HG03064 (cell line): ENCODE data around the gene TLCD5.

Source experiments
- ATAC-seq: cut with Tn5 transposase; IDR thresholded peaks from one replicate; pipeline ENCODE4 v1.9.1; 2021; ENCODE audit warnings: low read depth; ENCODE audit not compliant: unreplicated experiment

Gene TLCD5

DNA sequence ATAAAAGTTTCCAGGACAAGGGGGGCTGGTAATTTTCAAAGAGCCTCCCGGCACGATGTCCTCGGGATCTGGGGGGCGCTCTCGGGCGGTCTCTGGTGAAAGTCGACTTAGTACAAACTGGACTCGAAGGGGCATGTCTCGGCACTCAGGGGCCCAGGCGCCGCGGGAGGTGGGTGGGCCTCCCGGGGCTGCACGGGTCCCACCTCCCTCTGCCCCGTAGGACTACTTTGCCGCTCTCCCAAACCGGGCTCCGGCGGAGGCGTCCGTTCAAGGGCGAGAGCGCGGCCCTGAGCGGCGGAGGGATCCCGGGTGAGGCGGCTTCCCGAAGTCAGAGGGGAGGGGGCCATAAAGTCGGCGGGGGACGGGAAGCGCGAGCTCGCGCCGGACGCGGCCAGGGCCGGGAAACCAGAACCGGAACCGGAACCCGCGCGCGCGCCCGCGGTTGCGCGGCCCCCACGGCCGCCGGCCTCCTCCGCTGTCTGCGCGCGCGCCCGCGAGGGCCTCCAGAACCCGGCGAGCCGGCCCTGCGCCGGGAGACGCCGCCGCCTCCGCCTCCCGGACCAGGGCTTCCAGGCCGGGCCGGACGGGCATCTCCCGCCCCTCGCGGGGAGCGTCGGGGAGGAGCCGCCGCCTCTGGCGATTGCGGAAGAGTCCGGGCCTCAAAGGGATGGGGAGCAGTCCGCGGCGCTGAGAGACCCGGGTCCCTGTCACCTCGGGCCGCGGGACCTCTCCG is 11.0 kb downstream of the TLCD5 start, which contains the start of gene ARHGEF12:
TSS of gene ARHGEF12 (plus strand) at position 506 of the 733 bp plus-strand sequence. CDS start 831 bp downstream, outside the sequence.
- ATAC-seq: peak; percentile 52

DNA sequence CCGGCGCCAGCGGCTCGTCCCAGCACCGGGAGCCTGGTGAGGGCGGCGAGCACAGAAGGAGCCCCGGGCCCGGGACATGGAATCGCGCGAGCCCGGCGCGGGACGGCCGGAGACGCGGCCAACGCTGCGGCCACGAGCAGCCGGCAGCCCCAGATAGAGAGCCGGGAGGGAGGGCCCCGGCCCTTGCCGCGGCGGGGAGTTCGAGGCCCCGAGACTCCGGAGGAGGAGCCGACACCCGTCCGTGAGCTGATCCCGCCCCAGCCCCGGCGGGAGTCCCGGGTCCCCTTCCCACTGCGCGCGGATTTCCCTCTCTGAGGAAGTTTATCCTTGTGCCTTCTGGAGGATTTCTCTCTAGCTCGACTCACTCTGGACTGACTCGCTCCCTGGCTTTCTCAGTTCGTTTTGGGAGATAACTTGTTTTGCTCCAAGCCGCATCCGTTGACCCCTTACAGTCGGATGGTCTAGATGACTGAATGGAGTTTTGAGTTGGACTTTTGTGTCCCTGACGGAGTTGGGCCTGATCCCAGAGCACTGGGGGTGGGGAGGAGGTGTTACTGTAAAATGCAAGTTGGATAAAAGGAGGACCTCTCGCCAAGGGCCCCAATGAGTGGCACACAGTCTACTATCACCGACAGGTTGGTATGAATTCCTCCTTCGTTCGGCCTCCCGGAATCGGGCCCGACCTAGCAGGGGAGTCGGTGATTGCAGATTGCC is 11.7 kb downstream of the TLCD5 start:
- ATAC-seq: no peak

DNA sequence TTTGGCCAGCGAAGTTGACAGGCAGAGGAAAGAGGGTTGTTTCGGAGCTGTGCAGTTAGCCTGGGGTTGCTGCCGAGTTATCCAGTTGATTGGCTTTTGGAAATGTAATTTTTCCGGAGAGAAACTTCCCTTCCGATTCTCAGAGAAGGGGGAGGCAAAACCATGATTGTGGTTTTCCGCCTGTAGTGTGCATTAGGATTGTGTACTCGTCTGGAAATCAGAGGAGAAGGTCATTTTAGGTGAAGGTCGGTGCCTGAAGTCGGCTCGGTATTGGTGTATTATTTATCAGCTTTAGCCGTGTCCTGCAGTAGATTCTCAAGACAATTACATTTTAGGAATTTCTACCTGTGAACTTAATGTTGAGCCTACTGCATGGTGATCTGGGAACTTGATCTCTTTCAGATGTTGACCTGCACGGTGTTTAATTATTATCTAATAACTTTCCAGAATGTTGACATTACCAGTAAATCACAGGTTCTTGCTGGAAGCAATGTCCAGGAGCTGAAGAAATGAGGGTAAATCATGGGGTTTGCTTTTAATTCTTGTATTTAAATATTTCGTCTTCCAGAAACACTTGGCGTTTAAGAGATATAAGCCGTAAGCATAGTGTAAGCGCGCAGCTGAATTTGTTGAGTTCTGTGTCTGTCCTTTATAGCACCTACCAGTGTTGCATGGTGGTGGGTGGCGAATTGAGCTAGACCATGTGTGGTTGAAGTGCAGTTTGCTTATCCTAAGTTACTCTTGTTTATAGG is 12.4 kb downstream of the TLCD5 start:
- ATAC-seq: no peak

DNA sequence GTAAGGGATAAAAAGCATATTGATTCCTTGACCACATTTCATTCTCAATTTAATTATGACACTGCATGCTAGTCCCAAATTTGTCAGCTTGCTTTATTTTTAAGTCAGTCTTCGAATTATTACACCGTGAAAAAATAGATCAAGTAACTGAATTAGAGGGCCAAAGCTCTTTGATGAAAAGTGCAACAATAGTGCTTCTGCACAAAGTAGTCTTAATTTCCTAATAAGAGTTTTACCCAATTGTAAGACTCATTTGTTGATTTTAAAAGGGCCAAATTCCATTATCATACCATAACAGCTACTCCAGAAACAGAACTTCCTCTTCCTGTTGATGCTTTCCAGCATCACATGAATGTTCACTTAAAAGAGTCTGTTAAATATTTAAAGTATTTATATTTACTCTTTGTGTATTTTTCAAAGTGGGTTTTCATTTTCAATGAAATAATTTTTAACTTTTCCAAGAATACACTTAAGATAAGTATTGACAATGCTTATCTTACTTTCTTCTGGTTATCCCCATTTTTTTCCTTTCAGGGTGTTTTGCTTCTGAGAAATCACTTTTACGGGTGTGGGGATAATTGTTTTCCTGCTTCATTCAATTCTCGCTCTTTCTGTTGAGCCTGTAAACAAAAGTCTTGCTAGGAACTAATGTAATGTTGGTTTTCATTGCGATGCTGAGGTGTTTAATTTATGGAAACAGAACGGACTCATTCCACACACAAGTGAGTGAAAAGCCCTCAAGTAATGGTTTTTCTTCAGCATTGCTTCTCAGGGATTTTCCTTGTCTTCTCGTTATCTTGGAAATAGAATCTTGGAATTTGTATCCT is 13.2 kb downstream of the TLCD5 start:
- no peak for ATAC-seq

DNA sequence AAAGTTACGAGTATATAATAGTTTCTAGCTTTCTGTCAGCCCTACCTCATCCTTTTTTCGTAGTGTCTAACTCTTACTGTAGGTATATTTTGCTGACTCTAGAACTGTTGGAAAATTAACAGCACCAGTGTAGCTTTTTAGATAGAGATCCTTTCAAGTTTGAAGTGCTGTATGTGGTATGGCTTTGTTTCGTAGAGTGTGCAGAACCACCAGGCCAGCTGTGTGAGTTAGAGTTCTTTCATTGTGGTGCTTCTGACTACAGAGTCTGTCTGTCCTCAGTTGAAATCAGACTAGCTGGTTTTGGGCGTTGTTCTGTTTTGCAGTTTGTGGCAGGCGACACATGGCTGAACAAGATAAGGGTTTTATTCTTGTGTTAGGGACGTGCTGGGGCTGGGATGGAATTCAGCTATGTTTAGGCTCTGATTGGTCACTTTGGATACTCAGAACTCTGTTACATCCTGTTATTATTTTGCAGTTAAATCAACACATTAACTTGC is 14.3 kb downstream of the TLCD5 start:
- no peak for ATAC-seq

DNA sequence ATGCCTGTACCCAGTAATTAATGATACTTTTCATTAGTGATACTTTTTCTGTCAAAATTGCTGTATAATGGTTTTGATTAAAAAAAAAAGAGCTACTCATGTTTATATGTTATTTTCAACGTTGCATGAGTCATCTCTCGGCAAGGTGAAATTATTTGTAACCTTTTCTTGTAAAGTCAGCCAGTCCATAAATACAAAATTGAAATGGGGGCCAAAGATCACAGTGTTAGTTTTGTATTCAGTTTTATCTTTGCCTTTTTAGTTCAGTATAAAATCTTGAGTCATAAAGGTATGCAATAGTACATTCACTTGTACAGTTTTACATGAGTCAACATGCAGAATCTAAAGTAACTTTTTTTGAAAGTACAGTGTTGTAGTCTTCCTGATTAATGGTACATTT is 15.4 kb downstream of the TLCD5 start:
- no peak for ATAC-seq

DNA sequence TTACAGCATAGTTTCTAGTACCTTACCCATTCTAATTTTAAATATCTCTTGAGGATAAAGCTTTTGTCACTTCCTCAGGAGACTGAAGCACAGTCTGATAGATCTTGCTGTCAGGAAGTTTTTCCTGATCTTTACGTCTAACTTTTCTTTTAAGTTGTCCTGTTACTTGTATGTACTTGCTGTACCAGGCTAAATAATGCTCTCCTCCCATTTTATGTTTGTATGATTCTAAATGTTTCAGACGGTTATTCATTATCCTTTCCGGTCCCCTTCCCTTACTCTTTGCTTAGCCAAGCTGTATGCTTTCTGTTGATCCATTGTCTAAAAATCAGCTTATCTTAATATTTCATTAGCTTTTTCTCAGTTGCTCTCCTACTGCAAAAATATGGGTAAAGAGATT is 17.1 kb downstream of the TLCD5 start:
- no peak for ATAC-seq

DNA sequence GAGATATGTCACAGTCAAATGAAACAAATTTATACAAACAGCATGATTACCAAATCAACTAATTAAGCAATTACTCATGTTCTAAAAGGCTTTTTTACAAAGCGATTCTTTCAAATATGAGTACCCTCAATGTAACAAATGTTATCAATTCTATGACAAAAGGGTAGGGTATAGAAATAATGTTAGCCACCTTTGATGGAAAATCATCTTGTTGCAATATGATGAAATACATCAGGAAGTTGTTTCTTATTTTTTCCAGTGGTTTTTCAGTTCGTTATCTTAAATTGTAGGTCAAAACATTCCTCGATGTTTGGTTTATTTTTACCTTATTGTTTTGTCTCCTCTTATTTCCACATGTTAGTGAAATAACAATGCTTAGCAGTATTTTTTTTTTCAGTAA is 17.6 kb downstream of the TLCD5 start:
- ATAC-seq: no peak

DNA sequence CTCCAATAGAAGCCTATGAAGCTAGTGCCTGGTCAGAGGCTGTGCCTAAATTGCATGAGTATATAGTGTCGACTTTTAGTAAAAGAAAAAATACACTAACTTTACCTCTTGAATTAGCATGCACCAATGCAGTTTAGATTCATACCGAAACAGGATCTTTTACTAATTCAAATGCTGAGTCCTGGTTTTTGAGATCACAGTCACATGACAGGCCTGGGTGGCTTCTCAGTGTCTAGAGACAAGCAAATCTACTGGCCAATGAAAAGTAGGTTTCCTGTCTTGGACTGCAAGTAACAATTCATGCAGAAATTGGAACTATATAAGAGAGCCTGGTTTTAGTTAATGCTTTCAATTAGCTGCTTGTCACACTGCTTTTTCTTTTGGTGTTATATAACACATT is 18.3 kb downstream of the TLCD5 start:
- ATAC-seq: peak; percentile 43

DNA sequence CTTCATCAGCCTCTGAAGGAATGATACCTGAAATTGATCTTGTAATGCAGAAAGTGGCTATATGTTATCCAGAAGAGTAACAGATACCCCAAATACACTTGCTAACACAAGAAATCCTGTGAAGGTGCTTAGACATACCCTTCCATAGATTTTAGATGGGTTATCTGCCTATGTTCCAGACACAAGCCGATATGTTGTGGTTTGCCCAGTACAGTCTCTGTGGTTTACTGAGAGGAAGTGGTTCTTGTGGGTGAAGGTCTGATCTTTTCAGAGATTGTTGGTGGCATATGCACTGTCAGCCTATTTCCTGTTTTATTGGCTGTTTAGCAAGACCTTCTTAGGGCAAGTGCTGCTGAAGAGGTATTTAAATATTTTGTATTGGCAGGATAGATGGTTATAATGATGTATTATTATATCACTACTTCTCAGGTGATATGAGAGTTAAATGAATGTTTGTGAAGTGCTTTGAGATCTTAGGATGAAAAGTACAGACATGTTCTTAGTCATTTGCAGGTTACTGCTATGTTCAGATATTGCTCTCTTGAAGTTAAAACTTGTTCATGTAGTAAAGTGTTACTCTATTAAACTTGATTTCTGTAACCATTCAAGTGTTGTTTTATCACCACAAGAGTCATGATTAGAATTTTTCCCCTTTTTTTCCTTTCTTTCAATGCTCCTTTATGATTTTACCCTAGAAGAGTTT is 19.4 kb downstream of the TLCD5 start:
- peak; percentile 87 for ATAC-seq

DNA sequence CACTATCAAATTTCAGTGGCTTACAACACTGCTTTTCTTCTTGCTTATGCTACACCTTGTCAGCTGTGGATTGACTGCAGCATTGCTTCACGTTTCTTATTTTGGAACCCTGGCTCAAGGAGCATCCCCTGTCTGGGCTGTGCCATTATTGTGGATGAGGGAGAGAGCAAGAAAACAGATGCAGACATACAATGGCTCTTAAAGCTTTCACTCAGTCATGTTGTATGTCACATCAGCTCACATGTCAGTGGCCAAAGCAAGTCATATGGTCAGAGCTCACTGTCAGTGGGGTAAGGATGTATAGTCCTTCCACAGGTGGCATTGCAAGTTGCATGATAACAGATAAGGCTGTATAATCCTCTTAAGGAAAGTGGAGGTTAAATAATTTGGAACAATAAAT is 21.1 kb downstream of the TLCD5 start:
- ATAC-seq: no peak

DNA sequence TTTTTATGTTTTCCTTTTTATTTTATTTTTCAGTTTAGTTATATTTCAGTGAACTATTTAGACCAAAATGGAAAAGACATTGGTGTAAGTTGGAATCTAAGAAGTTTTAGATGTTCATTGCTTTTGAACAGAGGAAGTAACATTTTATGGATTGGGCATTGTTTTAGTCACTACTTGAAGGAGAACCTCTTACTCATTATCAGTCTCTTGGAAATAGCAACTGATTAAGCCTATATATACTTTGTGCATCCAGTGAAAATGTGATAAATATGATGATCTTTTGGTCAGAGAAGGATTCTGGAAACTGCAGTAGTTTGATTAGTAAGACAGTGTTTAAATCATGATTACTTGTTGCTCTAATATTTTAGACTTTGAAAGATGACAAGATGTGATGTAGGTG is 25.5 kb downstream of the TLCD5 start:
- ATAC-seq: no peak

DNA sequence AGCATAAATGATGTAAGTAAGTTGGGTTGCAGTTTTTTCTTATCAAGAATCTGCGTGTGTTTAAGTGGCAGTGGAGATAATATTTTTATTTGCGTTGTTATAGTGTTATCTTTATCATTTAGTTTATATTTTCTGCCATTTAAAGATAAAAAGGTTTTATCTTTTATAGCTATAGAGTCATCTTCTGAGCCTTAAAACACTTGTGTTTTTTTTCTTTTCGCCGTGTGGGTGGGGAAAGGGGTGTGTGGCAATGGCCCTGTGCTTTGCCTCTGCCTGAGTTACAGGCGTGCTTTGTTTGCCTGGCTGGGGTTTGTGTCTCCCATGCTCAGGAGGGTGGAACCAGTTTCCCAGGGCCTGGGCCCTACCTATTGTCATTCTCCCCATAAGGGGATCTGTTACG is 27.3 kb downstream of the TLCD5 start:
- no peak for ATAC-seq

DNA sequence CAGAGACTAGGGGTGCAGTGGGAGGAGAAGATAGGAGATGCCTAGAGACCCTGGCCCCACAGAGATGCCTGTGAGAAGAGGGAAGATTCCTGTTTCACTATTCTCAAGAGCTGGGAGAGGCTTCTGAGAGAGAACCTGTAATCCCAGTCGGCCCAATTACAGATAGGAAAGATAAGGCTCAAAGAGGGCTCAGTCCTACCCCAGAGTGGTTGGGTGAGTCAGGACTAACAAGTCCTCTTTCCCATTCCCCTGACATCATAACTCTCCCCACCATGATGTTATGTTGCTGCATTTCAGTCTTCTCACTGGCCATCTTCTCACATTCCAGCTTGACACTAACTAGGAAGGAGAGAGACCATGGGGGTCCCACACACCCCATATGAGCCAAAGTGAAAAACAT is 29.0 kb downstream of the TLCD5 start:
- ATAC-seq: no peak

DNA sequence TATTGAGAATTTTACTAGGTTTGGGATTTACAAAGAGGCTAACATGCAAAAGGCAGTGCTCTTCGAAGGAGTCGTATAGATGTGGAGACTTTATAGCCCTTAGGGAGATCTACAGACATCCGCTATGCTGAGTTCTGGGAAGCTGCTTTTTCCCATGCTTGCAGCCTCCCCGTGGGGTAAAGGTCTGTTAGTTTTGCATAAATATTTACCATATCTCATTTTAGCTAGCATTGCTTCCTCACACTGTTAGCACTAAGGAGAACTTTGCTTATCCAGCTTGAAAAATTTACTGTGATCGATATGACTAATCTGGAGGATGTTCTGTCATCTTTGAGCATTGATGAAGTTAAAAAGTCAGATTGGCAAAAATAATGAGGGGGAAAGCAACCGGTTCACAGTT is 29.7 kb downstream of the TLCD5 start:
- ATAC-seq: no peak

DNA sequence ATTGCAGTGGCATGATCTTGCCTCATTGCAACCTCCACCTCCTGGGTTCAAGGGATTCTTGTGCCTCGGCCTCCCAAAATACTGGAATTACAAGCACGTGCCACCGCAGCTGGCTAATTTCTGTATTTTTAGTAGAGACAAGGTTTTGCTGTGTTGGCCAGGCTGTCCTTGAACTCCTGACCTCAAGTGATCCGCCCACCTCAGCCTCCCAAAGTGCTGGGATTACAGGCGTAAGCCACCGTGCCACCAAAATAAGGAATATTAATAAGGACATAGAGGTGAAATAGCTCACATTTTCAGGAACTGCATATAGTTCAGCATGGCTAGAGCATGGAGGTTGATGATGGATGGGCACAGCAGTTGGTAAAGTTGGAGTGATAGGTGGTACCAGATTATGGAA is 32.5 kb downstream of the TLCD5 start:
- ATAC-seq: no peak

DNA sequence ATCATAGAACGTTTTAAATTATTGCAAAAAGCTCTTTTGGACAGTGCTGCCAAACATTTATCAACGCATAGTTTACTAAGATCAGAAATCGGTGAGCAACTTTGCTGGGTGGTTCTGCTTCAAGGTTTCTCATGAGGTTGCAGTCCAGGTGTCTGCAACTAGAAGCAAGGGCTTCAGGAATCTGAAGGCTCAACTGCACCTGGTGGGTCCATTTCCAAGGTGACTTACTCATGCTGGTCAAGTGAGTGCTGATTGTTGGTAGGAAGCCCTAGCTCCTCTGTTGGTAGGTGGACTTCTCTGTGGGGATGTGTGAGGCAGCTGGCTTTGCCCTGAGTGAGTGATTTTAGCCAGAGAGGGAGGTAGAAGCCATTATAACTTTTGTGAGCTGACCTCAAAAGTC is 33.6 kb downstream of the TLCD5 start:
- ATAC-seq: no peak

DNA sequence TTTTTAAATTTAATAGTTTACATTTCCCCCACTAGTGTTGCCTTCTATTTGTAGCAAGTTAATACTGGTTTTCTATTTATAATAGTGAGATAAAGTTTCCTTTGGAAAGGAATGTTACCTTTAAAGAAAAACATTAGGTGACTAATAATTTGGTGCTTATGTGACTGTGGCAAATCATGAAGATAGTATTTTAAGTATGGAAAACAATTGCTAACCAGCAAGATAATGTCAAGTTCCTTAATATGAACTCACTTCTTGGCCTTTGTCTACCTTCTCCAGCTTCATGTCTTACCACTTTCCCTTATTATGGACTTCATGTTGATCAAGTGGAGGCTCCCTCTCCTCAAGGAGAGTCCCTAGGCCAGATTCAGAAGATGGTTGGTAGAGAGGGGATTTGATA is 38.3 kb downstream of the TLCD5 start:
- ATAC-seq: no peak

DNA sequence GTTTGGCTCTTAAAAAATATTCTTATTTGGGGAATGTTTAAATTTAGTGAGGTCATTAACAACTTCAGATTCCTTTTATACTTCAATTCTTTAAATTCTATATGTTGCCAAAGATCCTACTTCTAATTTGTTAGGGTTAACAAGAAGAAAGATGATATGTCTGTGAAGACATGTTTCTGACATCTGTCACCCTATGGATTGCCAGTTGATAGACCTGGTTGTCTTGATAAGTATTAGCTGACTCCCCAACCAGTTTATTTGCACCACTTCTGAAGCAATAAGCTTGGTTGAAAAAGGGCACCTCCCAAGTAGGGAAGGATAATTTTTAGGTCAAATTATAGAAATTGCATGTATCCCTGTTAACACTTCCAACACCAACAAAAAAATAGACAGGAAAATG is 40.4 kb downstream of the TLCD5 start:
- no peak for ATAC-seq

DNA sequence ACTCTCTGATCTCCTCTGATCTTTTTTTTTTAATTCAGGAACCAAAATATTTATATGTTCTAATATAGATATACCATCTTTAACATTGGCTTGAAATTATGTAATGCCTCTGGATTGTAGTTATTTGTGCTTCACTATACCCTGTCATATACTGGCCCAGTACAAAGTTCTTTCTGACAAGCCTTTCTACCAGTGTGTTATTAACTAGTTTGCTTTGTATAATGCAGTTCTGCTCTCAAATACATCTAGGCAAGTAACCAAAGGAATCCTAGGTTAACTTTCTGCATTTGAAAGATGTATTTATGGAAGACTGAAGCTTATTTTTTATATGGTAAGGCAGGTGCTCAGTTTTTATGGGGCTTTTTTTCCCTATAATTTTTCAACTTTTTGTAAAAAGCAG is 47.2 kb downstream of the TLCD5 start:
- ATAC-seq: no peak
